GM12878 (cell line): ENCODE results near the gene USH2A. TPM values are rescaled to one million over a fixed set of nuclear protein-coding genes. Genes with fewer than 3 reads are reported as not detected.

ENCODE experiments used
- ATAC-seq: fragments of 200-7000 bp; cut with Tn5 transposase; 3 replicates; pipeline ENCODE4 v1.9.1; 2020; ENCODE audit warnings: mild to moderate bottlenecking, moderate library complexity
- BruUV-seq: library from RNA; stranded (reverse); fragments of 400-500 nt; replicated peaks from 2 replicates; lab custom pipeline; 2021; lab: Mats Ljungman, UMichigan
- CTCF ChIA-PET: fragments of 300-600 bp; sonication (Branson Sonifier 250); formaldehyde crosslinking; extraction: SDS; loops from one replicate; lab custom pipeline; 2021; ENCODE audit warnings: inconsistent platforms; lab: Yijun Ruan, JAX
- POLR2A ChIA-PET: fragments of 350-600 bp; formaldehyde crosslinking; extraction: SDS; loops from one replicate; lab custom pipeline; 2021; ENCODE audit warnings: inconsistent platforms; lab: Charles Lee
- RAD21 ChIA-PET: fragments of 300-600 bp; sonication (Branson Sonifier 250); formaldehyde crosslinking; loops from one replicate; lab custom pipeline; 2023; ENCODE audit warnings: antibody characterized with exemption; ENCODE audit not compliant: unreplicated experiment; lab: Charles Lee
- SMC1A ChIA-PET: fragments of 300-600 bp; sonication (Branson Sonifier 250); formaldehyde crosslinking; loops from one replicate; lab custom pipeline; 2023; ENCODE audit not compliant: unreplicated experiment, uncharacterized antibody; lab: Charles Lee
- DNase-seq: peaks from one replicate; pipeline ENCODE4 v3.0.0-alpha.2; 2011; ENCODE audit warnings: low read depth, low spot score
- FAIRE-seq: peaks from 3 replicates; lab custom pipeline; 2011; peaks lifted over from hg19 to GRCh38; lab: Jason Lieb, UNC
- H2AFZ ChIP-seq: 2 replicates; pipeline ENCODE4 v1.6.0; 2011; ENCODE audit warnings: low read depth, low read length, control low read depth; ENCODE audit not compliant: control insufficient read depth
- H3K27ac ChIP-seq: 2 replicates; pipeline ENCODE4 v1.5.1; 2011; ENCODE audit warnings: control low read depth; ENCODE audit not compliant: control insufficient read depth, insufficient read depth
- H3K27me3 ChIP-seq, 2 experiments: replicated peaks in 1 of 2; 2 replicates each; pipeline versions ENCODE4 v1.6.0 to v1.6.1; 2011; ENCODE audit warnings: low read length in 1 of 2; ENCODE audit not compliant: control insufficient read depth in 2 of 2, insufficient read depth in 2 of 2
- H3K36me3 ChIP-seq, 2 experiments: 2 replicates each; pipeline ENCODE4 v1.5.1; 2011; ENCODE audit warnings: low read length in 1 of 2; ENCODE audit not compliant: control insufficient read depth in 2 of 2, insufficient read depth in 2 of 2
- H3K4me1 ChIP-seq: 2 replicates; pipeline ENCODE4 v1.6.1; 2011; ENCODE audit warnings: mild to moderate bottlenecking, low read length, moderate library complexity, mixed read lengths; ENCODE audit not compliant: control insufficient read depth, insufficient read depth
- H3K4me2 ChIP-seq: 2 replicates; pipeline ENCODE4 v1.6.0; 2011; ENCODE audit warnings: control low read depth; ENCODE audit not compliant: control insufficient read depth, insufficient read depth
- H3K4me3 ChIP-seq: fragments of 200-600 bp; sonication (generic); 2 replicates; pipeline ENCODE4 v1.5.1; 2016
- H3K79me2 ChIP-seq: 2 replicates; pipeline ENCODE4 v1.6.0; 2011; ENCODE audit warnings: low read length; ENCODE audit not compliant: control insufficient read depth, insufficient read depth
- H3K9ac ChIP-seq: 2 replicates; pipeline ENCODE4 v1.8.0; 2011; ENCODE audit warnings: low read length, control low read depth, mixed read lengths; ENCODE audit not compliant: control insufficient read depth, insufficient read depth
- H3K9me3 ChIP-seq: replicated peaks from 3 replicates; pipeline ENCODE4 v1.5.1; 2011; ENCODE audit warnings: mild to moderate bottlenecking, low read length; ENCODE audit not compliant: control insufficient read depth, insufficient read depth
- H4K20me1 ChIP-seq: 2 replicates; pipeline ENCODE4 v1.6.0; 2011; ENCODE audit not compliant: control insufficient read depth, insufficient read depth
- EZH2 ChIP-seq: IDR thresholded peaks from 2 replicates; pipeline ENCODE4 v1.6.1; 2012; ENCODE audit warnings: low read depth, mild to moderate bottlenecking, control low read depth, inconsistent platforms, low read length, borderline replicate concordance; ENCODE audit not compliant: control insufficient read depth
- GATAD2B ChIP-seq: fragments of 450-650 bp; conservative IDR thresholded peaks from 2 replicates; pipeline ENCODE4 v1.6.1; 2017; ENCODE audit warnings: low read depth, mild to moderate bottlenecking, moderate library complexity
- LARP7 ChIP-seq: fragments of 450-650 bp; IDR thresholded peaks from 2 replicates; pipeline ENCODE4 v1.6.1; 2017; ENCODE audit warnings: mild to moderate bottlenecking
- PAX8 ChIP-seq: fragments of 450-650 bp; IDR thresholded peaks from 2 replicates; pipeline ENCODE4 v1.6.1; 2017; ENCODE audit warnings: mild to moderate bottlenecking, moderate library complexity
- ZNF274 ChIP-seq: IDR thresholded peaks from one replicate; pipeline ENCODE4 v1.8.0; 2011; ENCODE audit not compliant: insufficient read length, insufficient read depth
- ZNF384 ChIP-seq: IDR thresholded peaks from 2 replicates; pipeline ENCODE4 v1.6.1; 2012; ENCODE audit warnings: low read depth, mild to moderate bottlenecking, low read length, improper control_type of control experiment, borderline replicate concordance
- WGBS: methylation state at CpG from one replicate; pipeline ENCODE4 v1.1.6; 2016; ENCODE audit warnings: low lambda C conversion rate; ENCODE audit not compliant: insufficient replicate concordance, insufficient coverage; ENCODE audit errors: missing lambda C conversion rate; 5-methylcytosine and 5-hydroxymethylcytosine counted together
- in situ Hi-C: fragments of 300-500 bp; cut with MboI; formaldehyde crosslinking; loops from 9 replicates; pipeline ENCODE4 v1.14.3; 2018; ENCODE audit warnings: mixed read lengths
- intact Hi-C: fragments of 100-400 bp; cut with micrococcal nuclease; formaldehyde crosslinking; loops from one replicate; pipeline ENCODE4 v1.14.2; 2022; ENCODE audit not compliant: unreplicated experiment
- polyA plus RNA-seq, 11 experiments: library from polyadenylated mRNA; depleted of rRNA in 4 of 11; unstranded in 6 of 11; stranded (reverse) in 5 of 11; fragments of >200 nt; fragmentation: Nextera tagmentation in 4 of 11; fragmentation: Illumina TruSeq in 1 of 11; extraction: Ambion mirVana in 4 of 11; extraction: Trizol in 1 of 11; gene quantifications; 1 replicate in 1 of 11; 2 replicates in 10 of 11; pipeline versions ENCODE4 v1.2.1 to v1.2.3, GENCODE V29; 2011 to 2016; ENCODE audit warnings: inconsistent platforms in 2 of 11, missing spikeins in 2 of 11, low read depth in 1 of 11
- total RNA-seq, 4 experiments: library from RNA; depleted of rRNA in 3 of 4; stranded (reverse); fragments of >200 nt in 3 of 4; fragmentation: Illumina TruSeq in 1 of 4; extraction: Trizol in 1 of 4; gene quantifications; 2 replicates each; pipeline versions ENCODE4 v1.2.1 to v1.2.3, GENCODE V29; 2013 to 2021
- TF ChIP-seq, protein P1 (sequence below): fragments of 450-650 bp; formaldehyde crosslinking; IDR thresholded peaks from 2 replicates; pipeline ENCODE4 v1.4.0; 2020; ENCODE audit warnings: mild to moderate bottlenecking, moderate library complexity
- TF ChIP-seq, protein P2 (sequence below): fragments of 450-650 bp; IDR thresholded peaks from 2 replicates; pipeline ENCODE4 v1.6.1; 2017; ENCODE audit warnings: mild to moderate bottlenecking
- TF ChIP-seq, protein P3 (sequence below): IDR thresholded peaks from 2 replicates; pipeline ENCODE4 v1.6.1; 2012; ENCODE audit warnings: improper control_type of control experiment, low read depth, low read length; ENCODE audit not compliant: insufficient replicate concordance

The USH2A gene
- total and polyA plus RNA-seq, 10 of the 15 experiments (the other 5 are each of a cell fraction or from before 2014, with no cell fraction given) = under 0.01 to 0.20 (median 0.01) TPM; not detected in 2

DNA sequence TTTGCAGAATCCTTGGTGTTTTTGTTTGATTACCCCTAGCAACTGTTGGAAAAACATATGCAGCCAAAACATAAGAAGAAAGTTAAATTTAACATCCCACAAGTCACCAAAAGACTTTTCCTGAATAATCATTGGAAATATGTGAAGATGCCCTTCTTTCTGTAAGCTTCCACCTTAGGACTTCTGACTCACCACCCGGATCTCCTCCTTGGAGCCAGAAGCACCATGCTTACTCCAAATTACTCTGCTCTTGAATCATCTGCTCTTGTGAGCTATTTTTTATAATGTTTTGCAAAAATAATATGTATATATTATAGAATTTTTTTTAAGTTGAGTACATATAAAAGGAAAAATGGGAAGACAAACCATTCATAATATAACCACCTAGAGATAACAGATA is 464.4 kb downstream of the USH2A start (continued):
- TF ChIP-seq, protein P1, sequence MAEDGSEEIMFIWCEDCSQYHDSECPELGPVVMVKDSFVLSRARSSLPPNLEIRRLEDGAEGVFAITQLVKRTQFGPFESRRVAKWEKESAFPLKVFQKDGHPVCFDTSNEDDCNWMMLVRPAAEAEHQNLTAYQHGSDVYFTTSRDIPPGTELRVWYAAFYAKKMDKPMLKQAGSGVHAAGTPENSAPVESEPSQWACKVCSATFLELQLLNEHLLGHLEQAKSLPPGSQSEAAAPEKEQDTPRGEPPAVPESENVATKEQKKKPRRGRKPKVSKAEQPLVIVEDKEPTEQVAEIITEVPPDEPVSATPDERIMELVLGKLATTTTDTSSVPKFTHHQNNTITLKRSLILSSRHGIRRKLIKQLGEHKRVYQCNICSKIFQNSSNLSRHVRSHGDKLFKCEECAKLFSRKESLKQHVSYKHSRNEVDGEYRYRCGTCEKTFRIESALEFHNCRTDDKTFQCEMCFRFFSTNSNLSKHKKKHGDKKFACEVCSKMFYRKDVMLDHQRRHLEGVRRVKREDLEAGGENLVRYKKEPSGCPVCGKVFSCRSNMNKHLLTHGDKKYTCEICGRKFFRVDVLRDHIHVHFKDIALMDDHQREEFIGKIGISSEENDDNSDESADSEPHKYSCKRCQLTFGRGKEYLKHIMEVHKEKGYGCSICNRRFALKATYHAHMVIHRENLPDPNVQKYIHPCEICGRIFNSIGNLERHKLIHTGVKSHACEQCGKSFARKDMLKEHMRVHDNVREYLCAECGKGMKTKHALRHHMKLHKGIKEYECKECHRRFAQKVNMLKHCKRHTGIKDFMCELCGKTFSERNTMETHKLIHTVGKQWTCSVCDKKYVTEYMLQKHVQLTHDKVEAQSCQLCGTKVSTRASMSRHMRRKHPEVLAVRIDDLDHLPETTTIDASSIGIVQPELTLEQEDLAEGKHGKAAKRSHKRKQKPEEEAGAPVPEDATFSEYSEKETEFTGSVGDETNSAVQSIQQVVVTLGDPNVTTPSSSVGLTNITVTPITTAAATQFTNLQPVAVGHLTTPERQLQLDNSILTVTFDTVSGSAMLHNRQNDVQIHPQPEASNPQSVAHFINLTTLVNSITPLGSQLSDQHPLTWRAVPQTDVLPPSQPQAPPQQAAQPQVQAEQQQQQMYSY = no peak
- no peak for TF ChIP-seq PAX8
- TF ChIP-seq EZH2 = no peak
- TF ChIP-seq, protein P2, sequence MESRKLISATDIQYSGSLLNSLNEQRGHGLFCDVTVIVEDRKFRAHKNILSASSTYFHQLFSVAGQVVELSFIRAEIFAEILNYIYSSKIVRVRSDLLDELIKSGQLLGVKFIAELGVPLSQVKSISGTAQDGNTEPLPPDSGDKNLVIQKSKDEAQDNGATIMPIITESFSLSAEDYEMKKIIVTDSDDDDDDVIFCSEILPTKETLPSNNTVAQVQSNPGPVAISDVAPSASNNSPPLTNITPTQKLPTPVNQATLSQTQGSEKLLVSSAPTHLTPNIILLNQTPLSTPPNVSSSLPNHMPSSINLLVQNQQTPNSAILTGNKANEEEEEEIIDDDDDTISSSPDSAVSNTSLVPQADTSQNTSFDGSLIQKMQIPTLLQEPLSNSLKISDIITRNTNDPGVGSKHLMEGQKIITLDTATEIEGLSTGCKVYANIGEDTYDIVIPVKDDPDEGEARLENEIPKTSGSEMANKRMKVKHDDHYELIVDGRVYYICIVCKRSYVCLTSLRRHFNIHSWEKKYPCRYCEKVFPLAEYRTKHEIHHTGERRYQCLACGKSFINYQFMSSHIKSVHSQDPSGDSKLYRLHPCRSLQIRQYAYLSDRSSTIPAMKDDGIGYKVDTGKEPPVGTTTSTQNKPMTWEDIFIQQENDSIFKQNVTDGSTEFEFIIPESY = no peak
- no peak for TF ChIP-seq ZNF384

DNA sequence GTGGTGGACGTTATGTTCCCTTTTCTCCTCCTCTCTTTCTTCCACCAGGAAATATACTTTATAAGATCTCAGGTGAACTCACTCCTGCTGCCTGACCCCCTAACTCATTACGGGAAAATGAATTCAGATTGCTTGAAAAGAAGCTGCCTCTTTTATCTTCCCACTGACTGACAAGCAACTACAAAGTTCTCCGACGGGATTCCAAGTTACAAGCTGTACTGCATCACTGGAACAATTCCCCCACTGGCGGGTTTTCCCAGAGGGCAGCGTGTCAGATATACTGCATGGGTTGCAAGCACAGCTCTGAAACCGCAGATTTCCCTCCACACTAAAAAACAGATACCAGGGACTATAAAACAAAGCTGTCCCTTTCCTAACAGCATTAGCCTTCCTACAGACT is 465.6 kb downstream of the USH2A start:
- ATAC-seq (no peak), DNase-seq (no peak), FAIRE-seq (no peak)
- no peak overlapping the region for H3K27ac ChIP-seq
- in situ Hi-C loops (no loop called here), intact Hi-C loops (no loop called here)
- 15% methylated on average over 7 of the region's 7 CpGs for WGBS
- ChIA-PET RAD21 (no interaction called here), CTCF (no interaction called here), SMC1A (interaction anchor here (1.3 kb wide), 1 partner anchor 14 kb away, joined by 3 read pairs; no protein-coding TSS in a partner anchor), POLR2A (no interaction called here)
- no peaks in the 10 kb centered on the region for H4K20me1 ChIP-seq
- no peaks in the 10 kb centered on the region for H3K4me1 ChIP-seq
- no peaks in the 10 kb centered on the region for H3K36me3 ChIP-seq
- H2AFZ ChIP-seq = no peak overlapping the region
- H3K27me3 ChIP-seq = no peaks in the 10 kb centered on the region
- H3K4me2 ChIP-seq = no peak overlapping the region
- no TSS peak for BruUV-seq
- H3K9ac ChIP-seq = no peak overlapping the region
- H3K9me3 ChIP-seq = no peaks in the 10 kb centered on the region
- H3K79me2 ChIP-seq = no peaks in the 10 kb centered on the region
- H3K4me3 ChIP-seq = no peak overlapping the region
- no peak for TF ChIP-seq GATAD2B
- TF ChIP-seq LARP7 = no peak
- TF ChIP-seq ZNF274 = no peak
- TF ChIP-seq, protein P3, sequence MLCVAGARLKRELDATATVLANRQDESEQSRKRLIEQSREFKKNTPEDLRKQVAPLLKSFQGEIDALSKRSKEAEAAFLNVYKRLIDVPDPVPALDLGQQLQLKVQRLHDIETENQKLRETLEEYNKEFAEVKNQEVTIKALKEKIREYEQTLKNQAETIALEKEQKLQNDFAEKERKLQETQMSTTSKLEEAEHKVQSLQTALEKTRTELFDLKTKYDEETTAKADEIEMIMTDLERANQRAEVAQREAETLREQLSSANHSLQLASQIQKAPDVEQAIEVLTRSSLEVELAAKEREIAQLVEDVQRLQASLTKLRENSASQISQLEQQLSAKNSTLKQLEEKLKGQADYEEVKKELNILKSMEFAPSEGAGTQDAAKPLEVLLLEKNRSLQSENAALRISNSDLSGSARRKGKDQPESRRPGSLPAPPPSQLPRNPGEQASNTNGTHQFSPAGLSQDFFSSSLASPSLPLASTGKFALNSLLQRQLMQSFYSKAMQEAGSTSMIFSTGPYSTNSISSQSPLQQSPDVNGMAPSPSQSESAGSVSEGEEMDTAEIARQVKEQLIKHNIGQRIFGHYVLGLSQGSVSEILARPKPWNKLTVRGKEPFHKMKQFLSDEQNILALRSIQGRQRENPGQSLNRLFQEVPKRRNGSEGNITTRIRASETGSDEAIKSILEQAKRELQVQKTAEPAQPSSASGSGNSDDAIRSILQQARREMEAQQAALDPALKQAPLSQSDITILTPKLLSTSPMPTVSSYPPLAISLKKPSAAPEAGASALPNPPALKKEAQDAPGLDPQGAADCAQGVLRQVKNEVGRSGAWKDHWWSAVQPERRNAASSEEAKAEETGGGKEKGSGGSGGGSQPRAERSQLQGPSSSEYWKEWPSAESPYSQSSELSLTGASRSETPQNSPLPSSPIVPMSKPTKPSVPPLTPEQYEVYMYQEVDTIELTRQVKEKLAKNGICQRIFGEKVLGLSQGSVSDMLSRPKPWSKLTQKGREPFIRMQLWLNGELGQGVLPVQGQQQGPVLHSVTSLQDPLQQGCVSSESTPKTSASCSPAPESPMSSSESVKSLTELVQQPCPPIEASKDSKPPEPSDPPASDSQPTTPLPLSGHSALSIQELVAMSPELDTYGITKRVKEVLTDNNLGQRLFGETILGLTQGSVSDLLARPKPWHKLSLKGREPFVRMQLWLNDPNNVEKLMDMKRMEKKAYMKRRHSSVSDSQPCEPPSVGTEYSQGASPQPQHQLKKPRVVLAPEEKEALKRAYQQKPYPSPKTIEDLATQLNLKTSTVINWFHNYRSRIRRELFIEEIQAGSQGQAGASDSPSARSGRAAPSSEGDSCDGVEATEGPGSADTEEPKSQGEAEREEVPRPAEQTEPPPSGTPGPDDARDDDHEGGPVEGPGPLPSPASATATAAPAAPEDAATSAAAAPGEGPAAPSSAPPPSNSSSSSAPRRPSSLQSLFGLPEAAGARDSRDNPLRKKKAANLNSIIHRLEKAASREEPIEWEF = no peak
